NT2/D1 (cell line): ENCODE data around the gene C1orf226.
"Not testable (repeated sequence)": the region's sequence is repeated elsewhere in the genome, so short reads cannot be mapped to it uniquely, and the experiment has no call there.

ENCODE experiments used
- DNase-seq: peaks from one replicate; pipeline ENCODE4 v3.0.0-alpha.2; 2011; ENCODE audit warnings: low read depth, low spot score
- H3K27me3 ChIP-seq: 2 replicates; pipeline ENCODE4 v1.6.0; 2011; ENCODE audit warnings: mild to moderate bottlenecking; ENCODE audit not compliant: insufficient read length, insufficient read depth
- H3K36me3 ChIP-seq: 2 replicates; pipeline ENCODE4 v1.6.1; 2011; ENCODE audit warnings: mild to moderate bottlenecking, low read length, mixed read lengths; ENCODE audit not compliant: insufficient read depth, insufficient read length
- H3K4me1 ChIP-seq: 2 replicates; pipeline ENCODE4 v1.5.1; 2011; ENCODE audit not compliant: insufficient read depth, insufficient read length
- H3K4me3 ChIP-seq: 2 replicates; pipeline ENCODE4 v1.5.1; 2011; ENCODE audit warnings: low read depth; ENCODE audit not compliant: insufficient read length
- H3K9ac ChIP-seq: 2 replicates; pipeline ENCODE4 v1.6.0; 2011; ENCODE audit warnings: low read depth; ENCODE audit not compliant: insufficient read length
- H3K9me3 ChIP-seq: 2 replicates; pipeline ENCODE4 v1.5.1; 2011; ENCODE audit warnings: mild to moderate bottlenecking, low read length; ENCODE audit not compliant: insufficient read depth
- SUZ12 ChIP-seq: IDR thresholded peaks from 2 replicates; pipeline ENCODE4 v1.6.1; 2011; ENCODE audit not compliant: insufficient read length, insufficient read depth; ENCODE audit errors: extremely low read depth
- YY1 ChIP-seq: IDR thresholded peaks from 2 replicates; pipeline ENCODE4 v1.6.1; 2011; ENCODE audit not compliant: insufficient read length, insufficient read depth
- ZNF274 ChIP-seq: IDR thresholded peaks from 2 replicates; pipeline ENCODE4 v1.6.1; 2011; ENCODE audit warnings: mild to moderate bottlenecking, low read depth, low read length

Gene C1orf226

GRCh38 chr1:162412002-162412401, 30.5 kb downstream of the C1orf226 start, which contains the start of gene SH2D1B:
Gene SH2D1B (minus strand): TSS chr1:162412136. CDS start chr1:162412016, 120 bp downstream.
- no peaks in the 10 kb centered on the region for H3K4me1 ChIP-seq
- TF ChIP-seq YY1 (no peak), ZNF274 (no peak), SUZ12 (no peak)
- no peak within 1 kb of the TSS for H3K4me3 ChIP-seq
- H3K36me3 ChIP-seq: no peaks in the 10 kb centered on the region
- no peak for DNase-seq
- no peak within 1 kb of the TSS for H3K9ac ChIP-seq
- no peaks in the 10 kb centered on the region for H3K27me3 ChIP-seq
- peaks cover 12% of the 10 kb centered on the region for H3K9me3 ChIP-seq

- Histone ChIP-seq H3K9me3 (peaks cover 12% of the 10 kb centered on the region), H3K36me3 (no peaks in the 10 kb centered on the region), H3K4me3 (no peak overlapping the region), H3K4me1 (no peaks in the 10 kb centered on the region), H3K9ac (no peak overlapping the region), H3K27me3 (no peaks in the 10 kb centered on the region)
- TF ChIP-seq ZNF274 (no peak), YY1 (no peak), SUZ12 (no peak)
- DNase-seq: no peak
Observed at GRCh38 chr1:162416215-162416614, 34.7 kb downstream of the C1orf226 start.

GRCh38 chr1:162416909-162417308, 35.4 kb downstream of the C1orf226 start:
- TF ChIP-seq YY1 (no peak), SUZ12 (no peak), ZNF274 (no peak)
- H3K9me3 ChIP-seq: peaks cover 12% of the 10 kb centered on the region
- no peaks in the 10 kb centered on the region for H3K27me3 ChIP-seq
- no peak overlapping the region for H3K4me3 ChIP-seq
- no peak overlapping the region for H3K9ac ChIP-seq
- DNase-seq: no peak
- H3K36me3 ChIP-seq: no peaks in the 10 kb centered on the region
- H3K4me1 ChIP-seq: no peaks in the 10 kb centered on the region

DNA sequence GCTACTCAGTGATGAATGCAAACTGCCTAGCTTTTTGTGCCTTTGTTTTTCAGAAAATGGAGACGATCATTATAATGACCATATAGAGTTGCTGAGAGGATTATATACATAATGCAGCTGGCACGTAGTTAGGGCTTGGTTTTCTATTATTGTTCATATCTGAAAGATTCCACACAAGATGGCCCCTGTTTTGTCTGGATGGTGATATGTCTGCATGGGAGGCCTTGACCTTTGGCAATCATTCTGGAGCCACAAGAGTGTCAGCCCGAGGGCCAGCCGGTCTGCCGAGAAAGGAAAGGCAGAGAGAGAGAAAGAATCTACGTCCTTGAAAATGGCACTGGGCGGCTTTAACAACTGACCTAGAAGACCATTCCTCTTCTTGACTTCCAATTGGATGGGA, 36.1 kb downstream of the C1orf226 start:
- DNase-seq: no peak
- Histone ChIP-seq H3K9ac (no peak overlapping the region), H3K9me3 (peaks cover 12% of the 10 kb centered on the region), H3K36me3 (no peaks in the 10 kb centered on the region), H3K4me3 (no peak overlapping the region), H3K4me1 (no peaks in the 10 kb centered on the region), H3K27me3 (no peaks in the 10 kb centered on the region)
- TF ChIP-seq SUZ12 (no peak), ZNF274 (no peak), YY1 (no peak)

DNA sequence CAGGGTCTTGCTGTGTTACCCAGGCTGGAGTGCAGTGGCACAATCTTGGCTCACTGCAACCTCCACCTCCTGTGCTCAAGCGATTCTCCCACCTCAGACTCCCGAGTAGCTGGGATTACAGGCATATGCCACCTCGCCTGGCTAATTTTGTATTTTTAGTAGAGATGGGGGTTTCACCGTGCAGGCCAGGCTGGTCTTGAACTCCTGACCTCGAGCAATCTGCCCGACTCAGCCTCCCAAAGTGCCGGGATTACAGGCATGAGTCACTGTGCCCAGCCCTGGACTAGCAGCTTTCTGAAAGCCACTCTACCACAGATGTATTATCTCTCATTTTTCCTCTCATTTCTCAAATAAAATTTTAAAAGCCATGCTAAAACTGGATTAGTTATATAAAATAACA, 37.1 kb downstream of the C1orf226 start:
- not testable (repeated sequence) for DNase-seq, H3K4me1 ChIP-seq, H3K36me3 ChIP-seq, H3K9ac ChIP-seq, H3K27me3 ChIP-seq, H3K4me3 ChIP-seq
- H3K9me3 ChIP-seq: peaks cover 12% of the 10 kb centered on the region

DNA sequence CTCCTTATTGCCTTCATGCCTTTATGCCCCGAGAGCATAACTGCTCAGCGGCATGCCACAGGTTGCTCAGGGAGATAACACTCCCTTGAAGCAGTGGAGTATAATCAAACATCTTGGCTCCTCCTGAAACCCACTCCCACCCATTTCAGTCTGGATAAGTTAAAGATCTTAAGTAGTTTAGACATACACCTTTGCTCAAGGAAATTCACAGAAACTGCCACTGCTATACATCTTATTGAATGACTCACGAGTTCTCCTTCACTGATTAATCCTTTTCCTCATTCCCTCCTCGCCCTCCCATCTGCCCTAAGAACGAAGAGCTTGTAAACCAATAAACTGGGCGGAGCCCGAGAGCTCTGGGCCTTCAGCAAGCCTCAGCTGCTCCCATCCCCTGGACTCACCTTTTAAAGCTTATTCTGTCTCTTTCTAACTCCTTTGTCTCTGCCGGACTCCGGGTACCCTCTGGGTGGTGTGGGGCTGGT, 38.0 kb downstream of the C1orf226 start:
- not testable (repeated sequence) for DNase-seq, H3K4me3 ChIP-seq, H3K9ac ChIP-seq, H3K27me3 ChIP-seq, H3K4me1 ChIP-seq, H3K36me3 ChIP-seq
- peaks cover 12% of the 10 kb centered on the region for H3K9me3 ChIP-seq

GRCh38 chr1:162420120-162420519, 38.6 kb downstream of the C1orf226 start:
- H3K4me1 ChIP-seq: no peaks in the 10 kb centered on the region
- no peak overlapping the region for H3K4me3 ChIP-seq

More at GRCh38 chr1:162420120-162420519, 38.6 kb downstream of the C1orf226 start:
- TF ChIP-seq YY1 (no peak), SUZ12 (no peak), ZNF274 (no peak)
- Histone ChIP-seq H3K9me3 (peaks cover 8% of the 10 kb centered on the region), H3K27me3 (no peaks in the 10 kb centered on the region), H3K36me3 (no peaks in the 10 kb centered on the region), H3K9ac (no peak overlapping the region)
- no peak for DNase-seq
